ENCODE measurements around the gene ZNF777. TPM values are rescaled to one million over a fixed set of nuclear protein-coding genes. Genes with fewer than 3 reads are reported as not detected.

The ZNF777 gene
- total and polyA plus RNA-seq, 9 of the 15 experiments (the other 6 are each of a cell fraction or from before 2014, with no cell fraction given): 0.11 to 32.6 (median 9.0) TPM

DNA sequence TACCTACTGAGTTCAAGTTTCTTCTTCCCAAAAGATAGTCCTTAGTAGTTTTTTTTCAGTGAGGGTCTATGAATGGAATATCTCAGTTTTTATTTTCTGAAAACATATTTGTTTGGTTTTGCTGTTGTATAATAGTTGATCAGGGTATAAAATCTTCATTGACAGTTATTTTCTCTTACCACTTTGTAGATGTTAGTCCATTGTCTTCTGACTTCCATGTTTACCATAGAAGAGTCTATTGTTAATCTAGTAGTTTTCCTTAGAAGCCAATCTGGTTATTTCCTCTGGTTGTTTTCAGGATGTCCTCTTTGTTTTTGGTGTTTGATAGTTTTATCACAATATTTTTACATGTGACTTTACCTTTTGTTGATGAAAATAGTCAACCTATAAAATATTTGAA is 5.5 kb upstream of the ZNF777 start (continued):
- TF ChIP-seq, protein P1, sequence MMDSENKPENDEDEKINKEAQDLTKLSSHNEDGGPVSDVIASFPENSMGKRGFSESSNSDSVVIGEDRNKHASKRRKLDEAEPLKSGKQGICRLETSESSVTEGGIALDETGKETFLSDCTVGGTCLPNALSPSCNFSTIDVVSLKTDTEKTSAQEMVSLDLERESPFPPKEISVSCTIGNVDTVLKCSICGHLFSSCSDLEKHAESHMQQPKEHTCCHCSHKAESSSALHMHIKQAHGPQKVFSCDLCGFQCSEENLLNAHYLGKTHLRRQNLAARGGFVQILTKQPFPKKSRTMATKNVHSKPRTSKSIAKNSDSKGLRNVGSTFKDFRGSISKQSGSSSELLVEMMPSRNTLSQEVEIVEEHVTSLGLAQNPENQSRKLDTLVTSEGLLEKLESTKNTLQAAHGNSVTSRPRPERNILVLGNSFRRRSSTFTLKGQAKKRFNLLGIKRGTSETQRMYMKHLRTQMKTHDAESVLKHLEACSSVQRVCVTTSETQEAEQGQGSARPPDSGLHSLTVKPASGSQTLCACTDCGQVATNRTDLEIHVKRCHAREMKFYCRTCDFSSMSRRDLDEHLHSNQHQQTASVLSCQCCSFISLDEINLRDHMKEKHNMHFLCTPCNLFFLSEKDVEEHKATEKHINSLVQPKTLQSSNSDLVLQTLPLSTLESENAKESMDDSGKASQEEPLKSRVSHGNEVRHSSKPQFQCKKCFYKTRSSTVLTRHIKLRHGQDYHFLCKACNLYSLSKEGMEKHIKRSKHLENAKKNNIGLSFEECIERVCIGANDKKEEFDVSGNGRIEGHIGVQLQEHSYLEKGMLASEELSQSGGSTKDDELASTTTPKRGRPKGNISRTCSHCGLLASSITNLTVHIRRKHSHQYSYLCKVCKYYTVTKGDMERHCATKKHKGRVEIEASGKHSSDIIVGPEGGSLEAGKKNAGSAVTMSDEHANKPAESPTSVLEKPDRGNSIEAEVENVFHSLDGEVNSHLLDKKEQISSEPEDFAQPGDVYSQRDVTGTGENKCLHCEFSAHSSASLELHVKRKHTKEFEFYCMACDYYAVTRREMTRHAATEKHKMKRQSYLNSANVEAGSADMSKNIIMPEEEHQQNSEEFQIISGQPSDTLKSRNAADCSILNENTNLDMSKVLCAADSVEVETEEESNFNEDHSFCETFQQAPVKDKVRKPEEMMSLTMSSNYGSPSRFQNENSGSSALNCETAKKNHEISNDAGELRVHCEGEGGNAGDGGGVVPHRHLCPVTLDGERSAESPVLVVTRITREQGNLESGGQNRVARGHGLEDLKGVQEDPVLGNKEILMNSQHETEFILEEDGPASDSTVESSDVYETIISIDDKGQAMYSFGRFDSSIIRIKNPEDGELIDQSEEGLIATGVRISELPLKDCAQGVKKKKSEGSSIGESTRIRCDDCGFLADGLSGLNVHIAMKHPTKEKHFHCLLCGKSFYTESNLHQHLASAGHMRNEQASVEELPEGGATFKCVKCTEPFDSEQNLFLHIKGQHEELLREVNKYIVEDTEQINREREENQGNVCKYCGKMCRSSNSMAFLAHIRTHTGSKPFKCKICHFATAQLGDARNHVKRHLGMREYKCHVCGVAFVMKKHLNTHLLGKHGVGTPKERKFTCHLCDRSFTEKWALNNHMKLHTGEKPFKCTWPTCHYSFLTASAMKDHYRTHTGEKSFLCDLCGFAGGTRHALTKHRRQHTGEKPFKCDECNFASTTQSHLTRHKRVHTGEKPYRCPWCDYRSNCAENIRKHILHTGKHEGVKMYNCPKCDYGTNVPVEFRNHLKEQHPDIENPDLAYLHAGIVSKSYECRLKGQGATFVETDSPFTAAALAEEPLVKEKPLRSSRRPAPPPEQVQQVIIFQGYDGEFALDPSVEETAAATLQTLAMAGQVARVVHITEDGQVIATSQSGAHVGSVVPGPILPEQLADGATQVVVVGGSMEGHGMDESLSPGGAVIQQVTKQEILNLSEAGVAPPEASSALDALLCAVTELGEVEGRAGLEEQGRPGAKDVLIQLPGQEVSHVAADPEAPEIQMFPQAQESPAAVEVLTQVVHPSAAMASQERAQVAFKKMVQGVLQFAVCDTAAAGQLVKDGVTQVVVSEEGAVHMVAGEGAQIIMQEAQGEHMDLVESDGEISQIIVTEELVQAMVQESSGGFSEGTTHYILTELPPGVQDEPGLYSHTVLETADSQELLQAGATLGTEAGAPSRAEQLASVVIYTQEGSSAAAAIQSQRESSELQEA (IDR thresholded peaks at IDR 0.05; ENCODE audit: low read depth): no peak
- TF ChIP-seq DDX20 (tag; IDR thresholded peaks at IDR 0.05; ENCODE audit: low read depth) (no peak), HNRNPH1 (optimal IDR thresholded peaks at IDR 0.05; ENCODE audit: low read depth, low read length) (no peak), ZNF778 (CRISPR knock-in tag; IDR thresholded peaks at IDR 0.05) (no peak), RAD21 (CRISPR knock-in tag; conservative IDR thresholded peaks at IDR 0.05 in 1 of 2, IDR thresholded peaks at IDR 0.05 in 1 of 2) (no peak), ZNF175 (CRISPR knock-in tag; IDR thresholded peaks at IDR 0.05; ENCODE audit: low read depth) (no peak), ZBTB7A (IDR thresholded peaks at IDR 0.05; ENCODE audit: borderline replicate concordance, control insufficient read depth, low read depth, low read length) (no peak), HDAC6 (IDR thresholded peaks at IDR 0.05; ENCODE audit: low read depth, low read length) (no peak), ZEB2 (IDR thresholded peaks at IDR 0.05) (0 out of 2 replicates have a peak, but pooled peaks have one; percentile 25), SNRNP70 (optimal IDR thresholded peaks at IDR 0.05; ENCODE audit: low read depth, low read length) (no peak), EHMT2 (IDR thresholded peaks at IDR 0.05) (peak; percentile 71; the same call in 1 of the 2 replicates), EP400 (IDR thresholded peaks at IDR 0.05) (no peak), ZNF165 (CRISPR knock-in tag; IDR thresholded peaks at IDR 0.05; ENCODE audit: borderline replicate concordance) (no peak), ZNF121 (CRISPR knock-in tag; conservative IDR thresholded peaks at IDR 0.05) (no peak)
- TF ChIP-seq, protein P2, sequence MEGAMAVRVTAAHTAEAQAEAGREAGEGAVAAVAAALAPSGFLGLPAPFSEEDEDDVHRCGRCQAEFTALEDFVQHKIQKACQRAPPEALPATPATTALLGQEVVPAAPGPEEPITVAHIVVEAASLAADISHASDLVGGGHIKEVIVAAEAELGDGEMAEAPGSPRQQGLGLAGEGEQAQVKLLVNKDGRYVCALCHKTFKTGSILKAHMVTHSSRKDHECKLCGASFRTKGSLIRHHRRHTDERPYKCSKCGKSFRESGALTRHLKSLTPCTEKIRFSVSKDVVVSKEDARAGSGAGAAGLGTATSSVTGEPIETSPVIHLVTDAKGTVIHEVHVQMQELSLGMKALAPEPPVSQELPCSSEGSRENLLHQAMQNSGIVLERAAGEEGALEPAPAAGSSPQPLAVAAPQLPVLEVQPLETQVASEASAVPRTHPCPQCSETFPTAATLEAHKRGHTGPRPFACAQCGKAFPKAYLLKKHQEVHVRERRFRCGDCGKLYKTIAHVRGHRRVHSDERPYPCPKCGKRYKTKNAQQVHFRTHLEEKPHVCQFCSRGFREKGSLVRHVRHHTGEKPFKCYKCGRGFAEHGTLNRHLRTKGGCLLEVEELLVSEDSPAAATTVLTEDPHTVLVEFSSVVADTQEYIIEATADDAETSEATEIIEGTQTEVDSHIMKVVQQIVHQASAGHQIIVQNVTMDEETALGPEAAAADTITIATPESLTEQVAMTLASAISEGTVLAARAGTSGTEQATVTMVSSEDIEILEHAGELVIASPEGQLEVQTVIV (CRISPR knock-in tag; IDR thresholded peaks at IDR 0.05; ENCODE audit: borderline replicate concordance): no peak
- TF ChIP-seq, protein P3, sequence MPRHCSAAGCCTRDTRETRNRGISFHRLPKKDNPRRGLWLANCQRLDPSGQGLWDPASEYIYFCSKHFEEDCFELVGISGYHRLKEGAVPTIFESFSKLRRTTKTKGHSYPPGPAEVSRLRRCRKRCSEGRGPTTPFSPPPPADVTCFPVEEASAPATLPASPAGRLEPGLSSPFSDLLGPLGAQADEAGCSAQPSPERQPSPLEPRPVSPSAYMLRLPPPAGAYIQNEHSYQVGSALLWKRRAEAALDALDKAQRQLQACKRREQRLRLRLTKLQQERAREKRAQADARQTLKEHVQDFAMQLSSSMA (CRISPR knock-in tag; IDR thresholded peaks at IDR 0.05): no peak
- TF ChIP-seq, protein P4, sequence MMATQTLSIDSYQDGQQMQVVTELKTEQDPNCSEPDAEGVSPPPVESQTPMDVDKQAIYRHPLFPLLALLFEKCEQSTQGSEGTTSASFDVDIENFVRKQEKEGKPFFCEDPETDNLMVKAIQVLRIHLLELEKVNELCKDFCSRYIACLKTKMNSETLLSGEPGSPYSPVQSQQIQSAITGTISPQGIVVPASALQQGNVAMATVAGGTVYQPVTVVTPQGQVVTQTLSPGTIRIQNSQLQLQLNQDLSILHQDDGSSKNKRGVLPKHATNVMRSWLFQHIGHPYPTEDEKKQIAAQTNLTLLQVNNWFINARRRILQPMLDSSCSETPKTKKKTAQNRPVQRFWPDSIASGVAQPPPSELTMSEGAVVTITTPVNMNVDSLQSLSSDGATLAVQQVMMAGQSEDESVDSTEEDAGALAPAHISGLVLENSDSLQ (IDR thresholded peaks at IDR 0.05): no peak

Measured in K562 (cell line).